Measurements from ENCODE around the gene LPAR1. TPM values are rescaled to one million over a fixed set of nuclear protein-coding genes. Genes with fewer than 3 reads are reported as not detected.

Gene LPAR1
- total RNA-seq, 1 experiment from 2014 or later = 2.7 TPM

- no peak for DNase-seq (ENCODE audit: low read depth)
These were observed 116.6 kb downstream of the LPAR1 start for GRCh38 chr9:110921705-110922104.

GRCh38 chr9:110919609-110920008, 118.7 kb downstream of the LPAR1 start:
- peak; percentile 46 for DNase-seq (ENCODE audit: low read depth)

DNA sequence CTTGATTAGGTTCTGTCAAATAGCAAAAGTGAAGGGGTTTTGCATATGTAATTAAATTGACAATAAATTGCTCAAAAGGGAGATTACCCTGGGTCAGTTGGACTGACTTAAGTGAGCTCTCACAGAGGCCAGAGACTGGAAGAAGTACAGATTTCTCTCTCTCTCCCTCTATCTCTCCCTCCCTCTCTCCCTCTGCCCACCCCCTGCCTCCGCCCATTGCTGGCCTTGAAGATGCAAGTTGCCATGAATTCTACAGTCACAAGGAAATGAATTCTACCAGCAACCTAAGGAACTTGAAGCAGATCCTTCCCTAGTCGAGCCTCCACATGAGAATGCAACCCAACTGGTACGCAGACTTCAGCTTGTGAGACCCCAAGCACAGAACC, 119.2 kb downstream of the LPAR1 start:
- DNase-seq (ENCODE audit: low read depth) = no peak

- peak; percentile 36 for DNase-seq (ENCODE audit: low read depth)
These were observed 119.8 kb downstream of the LPAR1 start for GRCh38 chr9:110918316-110919049.

- no peak for DNase-seq (ENCODE audit: low read depth)
These were observed 121.9 kb downstream of the LPAR1 start for GRCh38 chr9:110916403-110916802.

GRCh38 chr9:110912419-110913291, 125.6 kb downstream of the LPAR1 start:
- no peak for DNase-seq (ENCODE audit: low read depth)

DNA sequence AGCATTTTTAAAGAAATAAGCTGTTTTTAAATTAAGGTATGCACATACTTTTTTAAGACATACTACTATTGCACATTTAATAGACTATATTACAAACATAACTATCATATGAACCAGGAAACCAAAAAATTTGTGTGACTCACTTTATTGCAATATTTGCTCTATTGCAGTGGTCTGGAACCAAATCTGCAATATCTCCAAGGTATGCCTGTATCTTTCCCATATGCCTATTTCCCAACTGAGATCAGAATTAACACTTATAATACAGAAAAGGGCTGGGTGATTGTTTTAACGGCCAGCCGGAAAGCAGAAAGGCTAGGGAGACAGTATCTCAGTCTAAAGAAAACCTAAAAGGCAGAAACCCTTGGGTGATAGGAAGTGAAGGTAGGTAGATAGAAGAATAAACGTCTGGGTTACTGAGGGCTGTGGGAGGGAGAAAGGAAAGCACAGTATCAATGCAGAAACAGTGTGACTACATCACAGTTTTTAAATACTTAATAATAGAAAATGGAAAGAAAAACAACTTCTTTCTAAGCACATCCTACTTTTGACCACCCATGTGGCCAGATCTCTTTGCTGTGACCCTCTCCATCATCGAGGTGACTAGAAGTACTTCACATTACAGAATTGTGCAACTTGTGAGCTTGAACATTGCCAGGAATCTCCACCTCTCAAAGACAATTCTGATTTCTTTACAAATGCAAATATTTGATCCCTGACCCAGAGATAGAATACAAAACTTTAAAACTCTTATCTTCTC, 126.4 kb downstream of the LPAR1 start:
- no peak for DNase-seq (ENCODE audit: low read depth)

GRCh38 chr9:110908894-110909293, 129.4 kb downstream of the LPAR1 start:
- DNase-seq (ENCODE audit: low read depth) = peak; percentile 7

DNA sequence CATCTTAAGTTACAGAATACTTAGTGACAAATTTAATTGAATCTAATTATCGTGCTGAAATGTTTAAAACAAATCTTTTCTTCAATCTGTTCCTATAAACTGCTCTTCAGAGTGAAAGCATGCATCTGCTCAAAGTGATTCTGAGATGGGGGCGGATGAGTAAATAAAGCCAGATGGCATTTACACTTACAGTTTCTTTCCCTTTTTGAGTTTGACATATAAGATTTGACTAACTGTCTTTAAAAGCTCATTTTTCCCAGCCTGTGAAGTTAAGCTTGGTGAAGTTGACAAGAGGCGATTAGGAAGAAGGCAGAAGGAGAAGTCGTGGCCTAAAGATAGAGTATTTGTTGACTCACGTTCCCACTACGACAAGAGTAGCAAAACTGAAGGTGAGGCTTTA, 137.4 kb downstream of the LPAR1 start:
- DNase-seq (ENCODE audit: low read depth) = no peak

GRCh38 chr9:110900456-110900855, 137.8 kb downstream of the LPAR1 start:
- no peak for DNase-seq (ENCODE audit: low read depth)

GRCh38 chr9:110898866-110899265, 139.4 kb downstream of the LPAR1 start:
- no peak for DNase-seq (ENCODE audit: low read depth)

GRCh38 chr9:110898358-110898757, 139.9 kb downstream of the LPAR1 start:
- DNase-seq (ENCODE audit: low read depth) = no peak

DNA sequence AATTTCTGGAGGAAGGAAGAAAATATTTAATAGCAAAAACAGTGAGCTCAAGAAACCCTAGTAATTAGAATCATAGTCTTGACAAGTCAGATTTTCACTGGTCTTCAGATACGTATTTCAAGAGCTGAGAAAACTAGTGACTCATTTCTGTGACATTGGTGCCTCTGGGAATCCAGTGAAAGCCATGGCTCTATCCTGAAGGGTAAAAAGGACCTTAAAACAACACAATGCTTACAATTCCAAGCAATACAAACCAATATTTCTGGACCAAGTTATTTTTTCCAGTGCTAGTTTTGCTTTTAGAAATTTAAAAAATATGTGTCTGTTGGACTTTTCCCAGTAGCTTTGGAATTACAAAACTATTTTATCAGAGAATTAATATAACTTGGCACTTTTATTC, 140.3 kb downstream of the LPAR1 start:
- DNase-seq (ENCODE audit: low read depth) = no peak

GRCh38 chr9:110895147-110895905, 142.9 kb downstream of the LPAR1 start:
- no peak for DNase-seq (ENCODE audit: low read depth)

- no peak for DNase-seq (ENCODE audit: low read depth)
These were observed 143.5 kb downstream of the LPAR1 start for GRCh38 chr9:110894731-110895130.

DNA sequence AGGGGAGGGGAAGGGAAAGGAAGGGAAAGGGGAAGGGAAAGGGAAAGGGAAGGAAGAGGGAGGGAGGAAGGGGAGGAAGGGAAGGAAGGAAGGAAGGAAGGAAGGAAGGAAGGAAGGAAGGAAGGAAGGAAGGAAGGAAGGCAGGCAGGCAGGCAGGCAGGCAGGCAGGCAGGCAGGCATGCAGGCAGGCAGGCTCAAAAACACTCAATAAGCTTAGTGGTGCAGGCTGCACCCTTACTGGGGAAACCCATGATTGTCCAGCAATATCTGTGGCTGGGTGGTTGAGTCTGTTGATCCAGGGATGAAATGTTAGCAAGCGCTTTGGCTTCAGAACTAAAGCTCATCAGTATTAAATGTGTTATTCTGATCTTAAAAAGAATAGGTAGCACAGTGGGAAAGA, 145.6 kb downstream of the LPAR1 start:
- DNase-seq (ENCODE audit: low read depth) = no peak

- no peak for DNase-seq (ENCODE audit: low read depth)
These were observed 146.5 kb downstream of the LPAR1 start for GRCh38 chr9:110891760-110892159.

- DNase-seq (ENCODE audit: low read depth) = peak; percentile 5
These were observed 147.9 kb downstream of the LPAR1 start for GRCh38 chr9:110890416-110890815.

DNA sequence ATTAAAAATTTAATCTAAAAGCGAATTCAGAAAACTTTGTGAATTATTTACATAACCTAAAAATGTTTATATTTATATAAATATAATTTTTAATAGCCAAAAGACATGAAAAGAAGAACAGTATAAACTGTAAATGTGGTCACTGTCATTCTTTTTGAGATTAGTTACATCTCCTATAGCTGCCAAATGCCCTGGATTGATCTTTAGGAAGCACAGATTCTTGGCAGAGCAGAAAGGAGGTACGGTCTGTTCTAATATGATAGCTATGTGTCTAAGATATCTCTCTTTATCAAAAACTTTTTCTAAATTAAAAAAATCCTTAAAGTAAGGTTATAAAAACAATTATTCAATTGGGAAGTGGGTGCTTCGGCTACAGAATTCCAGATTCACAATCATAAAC, 151.0 kb downstream of the LPAR1 start:
- no peak for DNase-seq (ENCODE audit: low read depth)

- DNase-seq (ENCODE audit: low read depth) = no peak
These were observed 151.4 kb downstream of the LPAR1 start for GRCh38 chr9:110886832-110887231.

DNA sequence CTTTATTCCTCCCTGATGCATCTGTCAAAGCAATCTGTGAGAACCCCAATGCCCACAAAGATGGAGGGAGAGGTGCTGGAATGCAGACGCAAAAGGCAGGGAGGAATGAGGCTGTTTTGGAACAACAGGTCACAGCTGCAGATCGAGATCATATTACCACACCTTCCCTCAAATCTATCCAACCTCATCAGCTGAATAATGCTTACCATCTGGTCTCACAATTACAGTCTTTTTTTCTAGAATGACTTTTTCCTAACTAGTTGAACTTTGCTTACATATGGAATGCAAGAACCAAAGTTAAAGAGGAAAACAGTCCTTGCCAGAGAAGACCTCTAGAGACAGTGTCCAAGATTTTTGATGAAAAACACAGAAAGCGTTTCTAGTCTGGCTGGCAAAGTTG, 158.1 kb downstream of the LPAR1 start:
- peak; percentile 2 for DNase-seq (ENCODE audit: low read depth)
